NCI-H1436 treated with DMSO at 0.1 percent for 48 hours (cell line): ENCODE measurements around the gene MTMR12.

ENCODE experiments used
- DNase-seq: peaks from one replicate; lab custom pipeline; 2025; lab: John Stamatoyannopoulos, UW

MTMR12 gene

GRCh38 chr5:32312595-32313332 lies at the start of gene MTMR12:
MTMR12 (minus strand) TSS chr5:32312939; CDS start chr5:32312838, 101 bp downstream.
- DNase-seq, result peak; percentile 93

DNA sequence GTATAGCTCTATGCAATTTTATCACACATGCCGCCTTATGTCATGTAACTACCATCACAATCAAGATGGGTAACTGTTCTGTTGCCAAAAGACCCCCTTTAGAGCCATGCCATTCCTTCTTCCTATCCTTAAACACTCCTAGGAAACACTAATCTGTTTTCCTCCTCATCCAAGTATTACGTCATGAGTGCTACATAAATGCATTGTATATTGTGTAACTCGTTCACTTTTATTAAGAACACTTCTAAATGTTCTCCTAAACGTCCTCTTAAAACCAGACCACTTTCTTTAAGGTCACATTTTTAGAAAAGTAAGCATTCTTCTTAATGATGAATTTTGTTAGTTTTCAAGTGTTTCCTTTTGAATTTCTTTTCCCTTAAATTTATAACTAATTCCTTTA lies 49.8 kb upstream of the MTMR12 start:
- DNase-seq, result no peak

DNA sequence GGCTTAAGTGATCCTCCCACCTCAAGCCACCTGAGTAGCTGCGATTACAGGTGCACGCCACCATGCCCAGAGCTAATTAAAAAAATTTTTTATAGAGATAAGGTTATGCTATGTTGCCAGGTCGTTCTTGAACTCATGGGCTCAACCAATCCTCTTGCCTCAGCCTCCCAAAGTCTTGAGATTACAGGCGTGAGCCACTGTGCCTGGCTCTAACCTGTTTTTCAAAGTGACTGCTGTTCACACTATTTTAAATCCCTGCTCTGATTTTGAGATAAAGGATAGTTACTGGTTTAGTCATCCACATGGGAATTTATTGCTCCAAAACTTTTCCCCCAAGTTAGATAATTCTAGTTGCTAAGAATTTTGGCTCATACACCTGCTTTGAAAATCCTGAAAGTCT lies 48.2 kb upstream of the MTMR12 start:
- DNase-seq, result no peak

DNA sequence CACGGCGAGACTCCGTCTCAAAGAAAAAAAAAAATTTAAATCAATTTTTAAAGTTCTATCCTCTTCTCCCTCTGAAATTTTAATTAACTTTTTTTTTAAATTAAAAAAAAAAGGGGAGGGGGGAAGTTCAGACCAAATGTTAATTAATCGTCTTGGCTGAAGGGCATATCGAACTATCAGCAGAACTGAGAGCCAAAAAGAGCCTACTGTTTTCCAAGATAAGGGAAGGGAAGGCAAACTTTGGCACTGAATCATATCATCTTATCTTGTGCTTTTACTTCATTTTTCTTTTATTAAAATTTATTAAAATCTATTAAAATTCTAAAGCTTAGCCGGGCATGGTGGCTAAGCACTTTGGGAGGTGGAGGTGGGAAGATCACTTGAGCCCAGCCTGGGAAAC lies 45.9 kb upstream of the MTMR12 start:
- DNase-seq, result no peak

- no peak for DNase-seq
Observed at GRCh38 chr5:32357658-32358057, 44.9 kb upstream of the MTMR12 start.

GRCh38 chr5:32355686-32356085 lies 42.9 kb upstream of the MTMR12 start:
- DNase-seq, result no peak

GRCh38 chr5:32353420-32353819 lies 40.7 kb upstream of the MTMR12 start:
- no peak for DNase-seq

DNA sequence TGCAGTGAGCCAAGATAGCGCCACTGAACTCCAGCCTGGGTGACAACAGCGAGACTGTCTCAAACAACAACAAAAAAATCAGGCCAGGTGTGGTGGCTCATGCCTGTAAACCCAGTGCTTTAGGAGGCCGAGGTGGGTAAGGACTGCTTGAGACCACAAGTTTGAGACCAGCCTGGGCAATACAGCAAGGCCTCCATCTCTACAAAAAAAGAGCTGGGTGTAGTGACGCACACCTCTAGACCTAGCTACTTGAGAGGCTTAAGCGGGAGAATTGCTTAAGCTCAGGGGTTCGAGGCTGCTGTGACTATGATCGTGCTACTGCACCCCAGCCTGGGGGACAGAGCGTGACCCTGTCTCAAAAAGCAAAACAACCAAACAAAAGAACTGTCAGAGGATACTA lies 39.9 kb upstream of the MTMR12 start:
- DNase-seq, result no peak

DNA sequence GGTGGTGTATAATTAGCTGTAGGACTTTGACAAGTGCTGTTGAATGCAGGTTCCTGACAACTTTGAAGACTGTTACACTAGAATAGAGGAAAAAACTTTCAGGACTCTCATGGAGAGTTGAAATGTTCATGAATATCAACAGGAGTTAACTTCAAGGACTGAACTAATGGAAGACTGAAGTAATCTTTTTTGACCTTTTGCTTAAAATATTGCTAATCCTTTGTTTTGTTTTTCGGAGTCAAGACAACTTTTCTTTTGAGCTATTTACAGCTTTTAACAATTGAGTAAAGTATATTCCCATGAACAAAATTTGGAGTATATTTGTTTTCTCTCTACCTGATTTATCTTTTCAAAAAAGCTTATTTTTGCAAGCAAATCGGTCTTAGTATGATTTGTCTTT lies 34.1 kb upstream of the MTMR12 start:
- no peak for DNase-seq

DNA sequence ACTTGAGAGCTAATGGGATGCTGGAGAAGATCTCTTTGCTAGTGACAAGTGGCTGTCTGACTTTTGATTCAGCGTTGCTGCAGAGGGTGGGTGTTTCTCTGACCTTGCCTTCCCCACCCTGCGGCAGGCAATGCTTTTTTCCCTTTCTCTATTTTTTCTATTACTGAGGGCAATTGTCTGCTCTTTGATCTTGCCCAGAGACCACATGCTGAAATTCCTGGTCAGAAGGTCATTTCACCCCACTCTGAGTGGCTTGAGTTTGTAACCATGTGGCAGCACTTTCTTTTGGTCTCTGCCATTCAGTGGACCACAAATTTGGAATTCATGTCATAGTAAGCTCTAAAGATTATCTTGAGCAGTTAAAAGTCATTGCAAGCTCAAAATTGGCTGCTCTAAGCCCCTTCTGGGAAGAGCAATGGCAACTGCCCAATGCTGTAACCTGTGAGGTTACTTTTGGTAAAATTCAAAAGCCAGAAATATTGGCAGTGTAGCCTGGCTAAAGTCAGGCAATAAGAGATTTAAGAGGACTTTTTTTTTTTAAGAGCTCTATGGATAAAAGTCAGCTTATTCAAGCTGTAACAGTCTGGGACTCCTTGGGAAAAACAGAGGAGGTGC lies 30.4 kb upstream of the MTMR12 start:
- DNase-seq, result no peak

DNA sequence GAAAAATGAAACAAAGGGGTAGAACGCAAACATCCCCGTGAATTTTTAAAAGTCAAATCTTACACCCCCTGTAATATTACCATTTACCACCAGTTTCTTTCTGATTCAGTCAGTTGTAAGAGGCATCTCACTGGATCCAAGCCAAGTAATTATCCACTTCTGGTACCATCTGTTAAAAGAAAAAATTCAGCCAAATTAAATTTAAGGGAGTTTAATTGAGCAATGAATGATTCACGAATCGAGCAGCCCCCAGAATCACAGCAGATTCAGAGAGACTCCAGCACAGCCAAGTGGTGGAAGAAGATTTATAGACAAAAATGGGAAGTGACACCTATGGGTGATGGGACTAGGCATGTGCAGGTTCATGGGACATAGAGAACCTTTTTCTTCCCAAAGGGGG lies 29.9 kb upstream of the MTMR12 start:
- DNase-seq, result no peak

GRCh38 chr5:32339878-32340277 lies 27.1 kb upstream of the MTMR12 start:
- DNase-seq, result no peak

DNA sequence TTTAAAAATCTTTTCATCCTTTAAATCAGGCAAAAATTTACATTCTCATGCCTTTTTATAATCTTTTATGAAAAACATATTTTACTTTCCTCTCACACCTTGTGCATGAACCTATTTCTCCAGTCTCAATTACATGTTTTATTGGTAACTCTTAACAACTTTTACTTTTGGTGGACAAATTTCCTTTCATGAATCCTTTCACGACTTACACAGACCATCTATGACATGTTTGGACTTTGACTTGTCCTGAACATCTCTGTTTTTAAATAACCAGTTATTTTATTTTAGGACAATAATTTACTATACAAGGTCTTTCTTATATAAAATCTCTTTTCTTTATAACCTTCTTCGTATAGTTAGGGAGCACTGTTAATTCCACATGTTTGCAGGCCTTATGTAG lies 26.5 kb upstream of the MTMR12 start:
- no peak for DNase-seq

DNA sequence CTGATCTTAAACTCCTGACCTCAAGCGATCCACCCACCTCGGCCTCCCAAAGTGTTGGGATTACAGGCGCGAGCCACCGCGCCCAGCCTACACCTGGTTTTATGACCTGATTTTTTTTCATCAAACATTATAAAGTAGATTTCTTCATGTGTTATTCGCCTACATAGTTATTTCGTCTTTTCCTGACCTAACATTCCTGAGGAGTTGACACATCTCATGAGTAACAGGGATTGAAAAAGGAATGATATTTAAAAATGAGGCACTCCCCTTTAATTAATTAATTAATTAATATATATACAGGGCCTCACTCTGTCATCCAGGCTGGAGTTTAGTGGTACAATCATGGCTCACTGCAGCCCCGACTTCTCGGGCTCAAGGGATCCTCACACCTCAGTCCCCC lies 20.2 kb upstream of the MTMR12 start:
- DNase-seq, result no peak

- no peak for DNase-seq
Observed at GRCh38 chr5:32332361-32332760, 19.6 kb upstream of the MTMR12 start.

DNA sequence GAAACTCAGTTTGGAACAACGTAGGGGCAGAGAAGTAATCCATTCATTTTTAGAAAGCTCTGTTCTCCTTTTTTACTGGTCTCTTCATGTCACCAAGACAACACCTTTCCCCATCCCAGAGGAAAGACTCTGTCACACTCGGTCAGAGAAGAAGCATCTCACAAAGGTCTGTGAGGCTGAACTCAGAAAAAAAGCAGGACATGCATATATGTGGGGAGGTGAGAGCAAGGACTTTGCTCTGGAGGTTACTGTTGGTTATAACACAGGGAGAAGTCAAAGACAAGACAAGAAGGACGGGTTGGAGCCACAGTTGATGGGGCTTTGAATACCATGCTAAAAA lies 19.2 kb upstream of the MTMR12 start:
- no peak for DNase-seq

GRCh38 chr5:32331217-32331934 lies 18.6 kb upstream of the MTMR12 start:
- DNase-seq, result no peak

GRCh38 chr5:32330126-32330971 lies 17.6 kb upstream of the MTMR12 start:
- DNase-seq, result no peak

DNA sequence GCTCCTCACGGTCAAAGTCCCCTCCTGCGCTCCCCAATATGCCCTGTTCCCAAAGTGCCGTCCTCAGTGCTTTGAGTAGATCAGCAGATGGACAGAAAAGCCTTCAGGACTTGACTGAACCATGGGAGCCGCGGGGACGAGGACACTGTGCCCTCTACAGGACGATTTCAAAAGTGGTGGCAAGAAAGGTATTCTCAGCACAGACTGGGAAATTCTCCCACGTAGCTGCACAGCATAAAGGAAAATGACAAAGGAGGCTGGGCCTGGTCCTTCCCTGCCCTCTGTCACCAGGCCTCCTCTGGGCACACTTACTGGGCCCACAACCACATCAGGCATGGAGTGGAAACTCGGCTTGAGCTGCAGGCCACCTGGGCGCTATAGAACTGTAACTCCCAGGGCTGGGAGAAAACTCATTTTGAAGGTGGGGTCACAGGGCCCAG lies 16.7 kb upstream of the MTMR12 start:
- DNase-seq, result no peak

DNA sequence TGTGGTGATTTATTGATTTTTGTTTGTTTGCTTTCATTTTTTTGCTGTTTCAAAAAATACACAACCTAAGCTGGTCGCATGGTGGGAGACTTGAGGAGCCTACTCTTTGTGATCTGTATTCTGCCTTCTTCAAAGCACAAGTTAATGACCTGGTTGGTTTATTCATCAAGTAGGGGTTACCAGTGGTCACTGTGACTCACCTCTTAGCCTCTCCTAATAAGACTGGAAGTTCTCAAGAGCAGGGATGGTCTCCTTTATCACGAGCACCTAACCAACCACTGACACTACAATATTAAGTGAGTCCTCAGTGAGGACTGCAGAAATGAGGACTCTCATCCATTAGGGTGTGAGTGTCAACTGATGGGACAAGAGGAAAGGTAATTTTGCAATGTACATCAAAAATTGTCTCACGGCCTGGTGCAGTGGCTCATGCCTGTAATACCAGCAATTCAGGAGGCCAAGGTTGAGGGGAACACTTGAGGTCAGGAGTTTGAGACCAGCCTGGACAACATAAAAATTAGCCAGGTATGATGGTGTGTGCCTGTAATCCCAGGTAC lies 13.6 kb upstream of the MTMR12 start:
- DNase-seq, result no peak

DNA sequence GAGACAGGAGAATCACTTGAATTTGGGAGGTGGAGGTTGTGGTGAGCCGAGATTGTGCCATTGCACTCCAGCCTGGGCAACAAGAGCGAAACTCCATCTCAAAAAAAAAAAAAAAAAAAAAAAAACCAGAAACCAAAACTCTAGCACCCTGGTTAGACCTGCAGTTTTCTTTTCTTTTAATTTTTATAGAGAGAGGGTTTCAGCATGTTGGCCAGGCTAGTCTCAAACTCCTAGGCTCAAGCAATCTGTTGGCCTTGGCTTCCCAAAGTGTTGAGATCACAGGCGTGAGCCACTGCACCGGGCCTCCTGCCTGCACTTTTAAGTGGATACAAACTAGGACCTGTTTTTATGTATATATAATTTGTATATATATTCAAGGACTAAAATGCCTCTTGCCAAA lies 12.9 kb upstream of the MTMR12 start:
- DNase-seq, result no peak

GRCh38 chr5:32325062-32325461 lies 12.3 kb upstream of the MTMR12 start:
- DNase-seq, result no peak
